HG03039 (cell line): ENCODE measurements around the gene TTC39B.
"Not testable (repeated sequence)": the region's sequence is repeated elsewhere in the genome, so short reads cannot be mapped to it uniquely, and the experiment has no call there.

Source experiments
- ATAC-seq: cut with Tn5 transposase; IDR thresholded peaks from one replicate; pipeline ENCODE4 v1.9.1; 2021; ENCODE audit warnings: mild to moderate bottlenecking, moderate library complexity; ENCODE audit not compliant: unreplicated experiment

Gene TTC39B

DNA sequence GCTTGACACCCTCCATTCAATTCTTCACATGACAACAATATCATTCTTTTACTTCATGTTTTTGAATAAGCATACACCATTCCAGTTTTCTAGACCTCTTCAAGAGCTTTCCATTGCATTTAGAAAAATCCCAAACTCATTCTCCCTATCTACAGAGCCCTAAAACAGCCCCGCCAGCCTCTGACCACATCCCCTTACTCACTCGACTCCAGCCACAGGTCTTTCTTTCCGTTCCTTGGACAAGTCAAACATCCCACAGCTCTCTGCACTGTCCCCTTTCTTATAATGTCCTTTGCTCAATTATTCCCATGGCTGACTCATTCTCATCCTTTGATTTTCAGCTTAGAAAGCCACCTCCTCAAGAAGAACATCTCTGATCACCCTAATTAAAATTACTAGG is 38.2 kb downstream of the TTC39B start:
- no peak for ATAC-seq

- no peak for ATAC-seq
Observed at GRCh38 chr9:15268317-15268716, 38.7 kb downstream of the TTC39B start.

GRCh38 chr9:15264918-15265317 is 42.1 kb downstream of the TTC39B start:
- ATAC-seq = no peak

- ATAC-seq = no peak
Observed at GRCh38 chr9:15262581-15262980, 44.4 kb downstream of the TTC39B start.

DNA sequence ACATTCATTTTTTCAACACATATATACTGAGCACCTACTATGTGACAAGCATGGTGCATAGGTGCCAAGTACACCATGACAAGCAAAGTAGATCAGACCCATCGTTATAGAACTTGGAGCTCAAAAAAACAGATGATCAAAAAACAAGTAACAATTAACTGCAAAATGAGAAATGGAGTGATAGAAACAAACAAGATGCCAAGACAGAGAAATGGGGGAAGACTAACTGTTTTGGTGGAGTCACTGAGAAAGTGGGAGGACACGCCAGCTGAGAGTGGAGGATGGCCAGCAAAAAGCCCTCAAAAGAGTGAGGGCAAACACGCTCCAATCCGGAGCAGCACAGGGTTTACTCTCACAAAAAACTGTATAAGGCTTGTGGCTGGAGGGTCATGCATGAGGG is 50.6 kb downstream of the TTC39B start:
- no peak for ATAC-seq

DNA sequence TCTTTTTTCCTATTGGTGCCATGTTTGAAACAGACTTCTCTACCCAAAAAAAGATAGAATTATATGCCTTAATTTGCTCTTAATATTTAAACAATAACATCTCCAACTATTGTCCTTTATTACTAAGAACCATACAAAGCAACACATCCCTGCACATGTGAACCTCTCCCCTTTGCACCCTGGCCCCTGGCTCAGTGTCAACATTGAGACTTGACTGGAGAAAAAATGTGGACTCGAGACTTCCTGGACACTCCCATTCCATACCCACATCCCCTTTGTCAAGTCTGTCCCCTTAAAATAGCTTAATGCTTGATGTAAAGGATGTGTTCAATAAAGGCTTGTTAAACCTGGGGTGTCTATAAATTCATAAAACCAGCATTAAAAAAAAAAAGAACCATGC is 53.2 kb downstream of the TTC39B start:
- ATAC-seq = no peak

DNA sequence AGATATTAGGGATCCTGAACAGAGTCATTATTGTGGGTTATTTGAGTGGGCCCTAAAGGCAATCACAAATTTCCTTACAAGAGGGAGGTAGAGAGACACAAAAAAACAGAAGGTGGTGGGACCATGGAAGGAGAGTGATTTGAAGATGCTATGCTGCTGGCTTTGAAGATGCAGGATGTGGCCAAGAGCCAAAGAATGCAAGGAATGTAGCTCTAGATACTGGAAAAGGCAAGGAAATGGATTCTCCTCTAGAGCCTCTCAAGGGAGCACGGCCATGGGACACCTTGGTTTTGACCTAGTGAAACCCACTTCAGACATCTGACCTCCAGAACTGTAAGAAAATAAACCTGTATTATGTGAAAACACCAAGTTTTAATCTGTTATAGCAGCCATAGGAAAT is 53.8 kb downstream of the TTC39B start:
- no peak for ATAC-seq

GRCh38 chr9:15249981-15250380 is 57.0 kb downstream of the TTC39B start:
- no peak for ATAC-seq

- no peak for ATAC-seq
Observed at GRCh38 chr9:15249042-15249818, 57.8 kb downstream of the TTC39B start.

GRCh38 chr9:15248621-15249020 is 58.4 kb downstream of the TTC39B start:
- no peak for ATAC-seq

DNA sequence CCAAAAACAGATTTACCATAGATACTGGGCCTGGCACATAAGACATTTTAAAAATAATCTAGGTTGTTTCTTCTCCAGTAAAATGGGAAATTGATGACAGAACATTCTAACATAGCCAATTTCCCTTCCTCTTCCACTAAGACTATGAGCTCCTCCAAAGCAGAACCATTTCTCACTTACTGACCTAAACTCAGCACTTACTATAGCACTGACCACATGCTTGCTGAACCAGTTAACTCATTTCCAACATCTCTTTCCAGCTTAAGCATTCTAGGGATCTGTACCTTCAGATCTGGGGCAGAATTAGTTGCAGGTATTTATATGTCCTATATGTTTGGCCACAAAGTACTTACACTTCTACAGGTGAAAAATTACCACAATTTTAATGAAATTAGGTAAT is 58.9 kb downstream of the TTC39B start:
- ATAC-seq = no peak

DNA sequence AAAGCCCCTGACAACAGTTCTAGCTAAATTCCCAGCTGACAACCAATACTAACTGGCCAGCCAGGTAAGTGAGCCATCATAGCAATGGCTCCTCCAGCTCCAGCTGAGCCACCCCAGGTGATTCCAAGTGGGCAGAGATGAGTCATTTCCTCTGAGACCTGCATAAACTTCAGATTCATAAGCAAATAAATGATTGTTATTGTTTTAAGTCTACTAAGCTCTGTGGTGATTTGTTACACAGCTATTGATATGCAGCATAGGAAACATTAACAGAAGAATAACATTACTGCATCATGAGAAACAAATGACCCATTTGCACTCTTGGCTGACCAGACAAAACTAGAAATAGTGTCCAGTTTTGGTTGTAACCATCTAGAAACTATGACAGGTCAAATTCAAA is 60.3 kb downstream of the TTC39B start:
- no peak for ATAC-seq

DNA sequence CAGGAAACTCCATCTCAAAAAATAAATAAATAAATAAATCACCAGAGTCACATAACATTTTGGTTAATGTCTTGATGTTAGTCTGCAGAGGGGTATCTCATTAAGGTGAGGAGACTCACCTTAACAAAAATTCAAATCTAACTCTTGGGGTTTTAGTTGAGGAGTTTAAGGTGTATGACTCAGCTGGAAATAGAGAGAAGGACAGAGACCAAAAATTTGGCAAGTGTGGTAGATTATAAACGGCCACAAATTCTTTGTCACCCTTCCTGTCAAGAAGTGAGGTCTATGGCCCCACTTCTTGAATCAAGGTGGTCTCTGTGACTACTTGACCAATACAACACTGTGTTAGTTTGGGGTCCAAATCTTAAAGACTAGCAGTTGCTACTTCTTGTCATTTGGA is 60.8 kb downstream of the TTC39B start:
- ATAC-seq = no peak

DNA sequence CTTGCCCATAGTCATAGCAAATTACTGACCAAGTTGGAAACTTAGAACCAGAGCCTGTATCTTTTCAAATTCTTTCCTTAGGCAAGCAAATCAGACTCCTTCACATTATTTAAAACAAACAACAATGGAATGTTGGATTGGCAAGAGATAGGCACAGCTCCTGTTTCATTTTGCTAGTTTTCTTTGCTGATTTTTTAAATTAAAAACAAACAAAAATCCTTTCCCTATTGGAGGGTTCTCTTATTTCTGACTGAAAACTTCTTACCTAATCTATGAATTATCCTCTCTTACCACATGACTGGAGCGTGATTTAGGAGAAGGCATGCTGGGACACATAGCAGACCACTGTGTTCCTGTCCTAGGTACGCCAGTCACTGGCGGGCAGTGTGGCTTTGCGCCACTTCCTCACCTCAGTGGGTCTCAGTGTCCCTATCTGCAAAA is 63.0 kb downstream of the TTC39B start:
- ATAC-seq = no peak

- ATAC-seq = no peak
Observed at GRCh38 chr9:15243081-15243480, 63.9 kb downstream of the TTC39B start.

DNA sequence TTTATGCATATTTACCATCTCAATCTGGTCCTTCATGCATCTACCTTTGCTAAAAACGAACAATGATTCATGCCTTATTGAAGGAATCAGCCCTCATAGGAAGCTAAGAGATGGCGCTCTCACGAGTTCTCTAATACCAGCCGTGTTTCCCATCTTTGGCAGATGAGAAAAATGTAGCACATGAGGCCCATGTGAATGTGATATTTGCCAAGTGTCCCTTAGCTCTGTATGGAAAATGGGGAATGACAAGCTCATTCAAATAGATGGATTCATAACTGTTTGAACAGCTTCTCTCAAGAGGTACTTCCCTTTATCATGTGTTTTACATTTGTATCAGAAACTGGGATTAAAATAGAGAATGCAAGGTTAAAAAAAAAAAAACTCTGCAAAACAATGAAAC is 66.1 kb downstream of the TTC39B start:
- ATAC-seq = no peak

DNA sequence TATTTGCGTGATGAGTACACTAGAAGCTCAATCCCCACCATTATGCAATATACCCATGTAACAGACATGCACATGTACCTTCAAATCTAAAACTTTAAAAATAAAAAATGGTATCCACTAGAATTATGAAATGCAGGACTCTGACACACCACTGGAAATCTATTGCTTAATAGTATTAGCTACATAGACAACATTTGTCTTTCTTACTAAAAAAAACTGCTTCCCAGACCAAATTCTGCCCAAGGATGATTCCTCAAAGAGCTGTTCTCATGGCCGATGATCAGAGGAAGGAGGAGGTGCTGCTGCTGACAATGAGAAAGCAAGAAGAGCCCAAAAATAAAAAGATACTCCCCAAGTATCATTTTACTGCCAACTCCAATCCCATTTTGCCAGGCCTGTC is 67.2 kb downstream of the TTC39B start:
- ATAC-seq = no peak

DNA sequence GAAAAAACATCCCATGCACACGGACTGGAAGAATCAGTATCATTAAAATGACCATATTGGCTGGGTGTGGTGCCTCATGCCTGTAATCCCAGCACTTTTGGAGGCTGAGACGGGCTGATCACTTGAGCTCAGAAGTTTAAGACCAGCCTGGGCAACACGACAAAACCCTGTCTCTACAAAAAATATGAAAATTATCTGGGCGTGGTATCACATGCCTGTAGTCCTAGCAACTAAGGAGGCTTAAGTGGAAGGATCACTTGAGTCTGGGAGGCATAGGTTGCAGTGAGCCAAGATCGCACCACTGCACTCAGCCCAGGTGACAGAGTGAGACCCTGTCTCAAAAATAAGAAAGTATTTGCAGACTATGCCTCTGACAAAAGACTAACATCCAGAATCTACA is 68.4 kb downstream of the TTC39B start:
- no peak for ATAC-seq

DNA sequence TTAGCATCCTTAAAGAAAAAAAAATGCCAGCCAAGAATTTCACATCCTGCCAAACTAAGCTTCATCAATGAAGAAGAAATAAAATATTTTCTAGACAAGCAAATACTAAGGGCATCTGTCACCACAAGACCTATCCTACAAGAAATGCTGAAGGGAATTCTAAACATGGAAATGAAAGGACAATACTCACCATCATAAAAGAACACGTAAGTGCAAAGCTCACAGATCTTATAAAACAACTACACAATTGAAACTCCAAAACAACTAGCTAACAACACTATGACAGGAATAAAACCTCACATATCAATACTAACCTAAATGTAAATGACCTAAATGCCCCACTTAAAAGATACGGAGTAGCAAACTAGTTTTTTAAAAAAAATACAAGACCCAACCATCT is 71.4 kb downstream of the TTC39B start:
- no peak for ATAC-seq

GRCh38 chr9:15233941-15234490 is 73.0 kb downstream of the TTC39B start:
- ATAC-seq = not testable (repeated sequence)

GRCh38 chr9:15232706-15233280 is 74.2 kb downstream of the TTC39B start:
- not testable (repeated sequence) for ATAC-seq
